ENCODE measurements around the gene MOSMO. TPM values are rescaled to one million over a fixed set of nuclear protein-coding genes. Genes with fewer than 3 reads are reported as not detected.

MOSMO gene
- total RNA-seq, 1 experiment from 2014 or later, result 10.9 TPM

- Mint-ChIP-seq H3K9me3 (ENCODE audit: unreplicated experiment) (no peaks in the 10 kb centered on the region), H3K27me3 (ENCODE audit: insufficient read depth, unreplicated experiment) (no peaks in the 10 kb centered on the region), H3K36me3 (ENCODE audit: insufficient read depth, unreplicated experiment) (peaks cover 45% of the 10 kb centered on the region), H3K27ac (ENCODE audit: unreplicated experiment) (no peak overlapping the region), H3K4me3 (ENCODE audit: unreplicated experiment) (no peak overlapping the region), H3K4me1 (ENCODE audit: low read depth, unreplicated experiment) (no peaks in the 10 kb centered on the region)
- Histone ChIP-seq H3K27me3 (replicated peaks; ENCODE audit: control insufficient read depth, insufficient read depth, low read length) (no peaks in the 10 kb centered on the region), H3K4me1 (no peaks in the 10 kb centered on the region), H3K36me3 (ENCODE audit: control insufficient read depth, insufficient read depth, low read length) (no peaks in the 10 kb centered on the region; the same call in 1 of the 2 replicates), H3K4me3 (ENCODE audit: low read depth, low read length) (no peak overlapping the region), H3K9me3 (no peaks in the 10 kb centered on the region)
- no peak for TF ChIP-seq CTCF (IDR thresholded peaks at IDR 0.05; ENCODE audit: insufficient read depth in 1 of 2, low read depth in 1 of 2, low read length in 1 of 2, severe bottlenecking in 1 of 2, unreplicated experiment in 1 of 2)
- ChIA-PET POLR2A (no interaction called here), CTCF (no interaction called here)
- no peak for DNase-seq
- no TSS peak for BruUV-seq (replicated peaks)
- intact Hi-C loops (cut with micrococcal nuclease; ENCODE audit: unreplicated experiment), result no loop called here
Measured at GRCh38 chr16:21984062-21984461, 23.8 kb upstream of the MOSMO start.

GRCh38 chr16:21985524-21985923 is 22.4 kb upstream of the MOSMO start:
- ChIA-PET CTCF (no interaction called here), POLR2A (no interaction called here)
- Histone ChIP-seq H3K9me3 (no peaks in the 10 kb centered on the region), H3K4me1 (no peaks in the 10 kb centered on the region), H3K27me3 (replicated peaks; ENCODE audit: control insufficient read depth, insufficient read depth, low read length) (no peaks in the 10 kb centered on the region), H3K4me3 (ENCODE audit: low read depth, low read length) (no peak overlapping the region), H3K36me3 (ENCODE audit: control insufficient read depth, insufficient read depth, low read length) (no peaks in the 10 kb centered on the region; the same call in 1 of the 2 replicates)
- peaks cover 35% of the 10 kb centered on the region for H3K36me3 Mint-ChIP-seq (ENCODE audit: insufficient read depth, unreplicated experiment)
- no peak overlapping the region for H3K27ac Mint-ChIP-seq (ENCODE audit: unreplicated experiment)
- H3K4me1 Mint-ChIP-seq (ENCODE audit: low read depth, unreplicated experiment), result no peaks in the 10 kb centered on the region
- H3K9me3 Mint-ChIP-seq (ENCODE audit: unreplicated experiment), result no peaks in the 10 kb centered on the region
- no peaks in the 10 kb centered on the region for H3K27me3 Mint-ChIP-seq (ENCODE audit: insufficient read depth, unreplicated experiment)
- no peak for TF ChIP-seq CTCF (IDR thresholded peaks at IDR 0.05; ENCODE audit: insufficient read depth in 1 of 2, low read depth in 1 of 2, low read length in 1 of 2, severe bottlenecking in 1 of 2, unreplicated experiment in 1 of 2)
- DNase-seq, result no peak
- BruUV-seq (replicated peaks), result no TSS peak
- intact Hi-C loops (cut with micrococcal nuclease; ENCODE audit: unreplicated experiment), result no loop called here
- H3K4me3 Mint-ChIP-seq (ENCODE audit: unreplicated experiment), result no peak overlapping the region

- H3K4me1 ChIP-seq, result no peaks in the 10 kb centered on the region
- H3K9me3 ChIP-seq, result no peaks in the 10 kb centered on the region
- Mint-ChIP-seq H3K9me3 (ENCODE audit: unreplicated experiment) (no peaks in the 10 kb centered on the region), H3K27ac (ENCODE audit: unreplicated experiment) (no peak overlapping the region), H3K36me3 (ENCODE audit: insufficient read depth, unreplicated experiment) (peaks cover 26% of the 10 kb centered on the region), H3K4me3 (ENCODE audit: unreplicated experiment) (no peak overlapping the region), H3K4me1 (ENCODE audit: low read depth, unreplicated experiment) (no peaks in the 10 kb centered on the region), H3K27me3 (ENCODE audit: insufficient read depth, unreplicated experiment) (no peaks in the 10 kb centered on the region)
- H3K36me3 ChIP-seq (ENCODE audit: control insufficient read depth, insufficient read depth, low read length), result no peaks in the 10 kb centered on the region; the same call in 1 of the 2 replicates
- POLR2A ChIA-PET, result no interaction called here
- no peak overlapping the region for H3K4me3 ChIP-seq (ENCODE audit: low read depth, low read length)
- no peak for DNase-seq
- BruUV-seq (replicated peaks), result no TSS peak
- no peak for TF ChIP-seq CTCF (IDR thresholded peaks at IDR 0.05; ENCODE audit: insufficient read depth in 1 of 2, low read depth in 1 of 2, low read length in 1 of 2, severe bottlenecking in 1 of 2, unreplicated experiment in 1 of 2)
- CTCF ChIA-PET, result no interaction called here
- no peaks in the 10 kb centered on the region for H3K27me3 ChIP-seq (replicated peaks; ENCODE audit: control insufficient read depth, insufficient read depth, low read length)
- intact Hi-C loops (cut with micrococcal nuclease; ENCODE audit: unreplicated experiment), result no loop called here
Measured at GRCh38 chr16:21986692-21987246, 21.1 kb upstream of the MOSMO start.

Measured in Caco-2 (cell line).